ACHN (cell line): ENCODE measurements around the gene LIPI.
"Not testable (repeated sequence)": the region's sequence is repeated elsewhere in the genome, so short reads cannot be mapped to it uniquely, and the experiment has no call there.

Source experiments
- DNase-seq: peaks from one replicate; pipeline ENCODE4 v3.0.0-alpha.2; 2015
- in situ Hi-C: cut with HindIII; loops from 2 replicates; pipeline ENCODE4 v1.10.0; 2017; ENCODE audit warnings: low sequenced_read_pairs, low pct_ligation_motif_present, low pct_unique_long_range_greater_than_20kb

LIPI gene

DNA sequence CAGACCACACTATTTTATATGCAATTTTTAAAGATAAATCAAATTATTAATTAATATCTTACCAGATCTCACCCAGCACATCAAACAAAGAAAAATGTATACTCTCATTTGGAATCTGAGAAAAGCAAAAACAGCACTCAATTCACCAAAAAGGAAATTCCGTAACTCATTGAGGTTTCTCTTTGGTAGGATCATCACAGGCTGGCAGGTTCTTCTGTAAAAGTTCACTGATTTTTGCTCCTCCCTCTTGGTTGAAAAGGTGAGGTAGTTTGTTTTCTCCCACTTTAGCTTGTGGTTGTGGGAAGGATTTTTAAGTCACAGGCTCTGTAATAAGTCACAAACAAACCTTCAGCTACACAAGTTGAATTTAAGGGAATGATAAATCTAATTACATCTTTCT lies at the start of gene LIPI:
Gene LIPI (minus strand): TSS at position 218 of the 400 bp plus-strand sequence. CDS start 110 bp downstream, at position 108.
- in situ Hi-C loops: no loop called here

DNA sequence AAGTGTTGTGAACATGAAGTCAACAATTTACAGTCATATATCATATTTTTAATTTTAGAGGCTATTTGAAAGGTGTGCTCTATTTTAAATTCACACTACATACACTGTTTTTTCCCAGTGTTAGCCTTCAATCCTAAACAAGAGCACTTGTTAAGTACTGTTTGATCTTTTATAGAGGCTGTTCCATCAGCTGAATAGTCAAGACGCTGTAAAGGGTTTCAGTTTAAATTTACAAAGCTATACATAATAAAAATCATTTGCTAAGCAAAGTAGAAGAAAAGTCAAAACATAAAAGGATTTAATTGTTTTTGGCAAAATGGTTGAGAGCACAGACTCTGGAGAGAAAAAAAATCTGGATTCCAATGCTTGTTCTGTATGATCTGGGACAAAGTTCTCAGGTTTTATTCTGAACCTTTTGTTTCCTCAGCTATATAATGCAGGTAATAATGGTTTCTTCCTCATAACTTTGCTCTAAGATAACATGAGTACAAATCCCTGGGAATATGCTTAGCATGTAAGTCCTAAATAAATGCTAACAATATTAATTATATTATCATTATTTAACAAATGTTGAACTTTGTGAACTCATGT lies 49.5 kb upstream of the LIPI start:
- no peak for DNase-seq
- in situ Hi-C loops: no loop called here

More for the DNA sequence above, at the start of gene LIPI:
- no peak for DNase-seq

DNA sequence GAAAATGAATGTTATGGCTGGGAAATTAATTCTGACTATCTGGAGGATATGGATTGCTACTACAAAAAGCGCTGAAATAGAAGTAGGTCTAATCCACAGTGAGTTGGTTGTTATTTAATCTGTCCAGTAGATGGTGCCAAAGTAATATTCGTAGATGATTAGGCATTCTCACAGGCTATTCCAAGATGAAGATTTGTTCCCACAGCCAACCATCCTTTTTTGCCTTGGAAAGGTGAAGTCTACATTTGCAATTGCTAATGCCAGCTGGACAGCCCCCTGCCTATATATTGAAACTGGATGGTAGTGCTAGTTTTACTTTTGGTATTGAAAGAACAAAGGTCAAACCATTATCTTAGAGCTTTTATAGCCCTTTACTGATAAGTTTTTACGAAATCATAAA lies 49.0 kb upstream of the LIPI start:
- DNase-seq: peak; percentile 49
- in situ Hi-C loops: no loop called here

DNA sequence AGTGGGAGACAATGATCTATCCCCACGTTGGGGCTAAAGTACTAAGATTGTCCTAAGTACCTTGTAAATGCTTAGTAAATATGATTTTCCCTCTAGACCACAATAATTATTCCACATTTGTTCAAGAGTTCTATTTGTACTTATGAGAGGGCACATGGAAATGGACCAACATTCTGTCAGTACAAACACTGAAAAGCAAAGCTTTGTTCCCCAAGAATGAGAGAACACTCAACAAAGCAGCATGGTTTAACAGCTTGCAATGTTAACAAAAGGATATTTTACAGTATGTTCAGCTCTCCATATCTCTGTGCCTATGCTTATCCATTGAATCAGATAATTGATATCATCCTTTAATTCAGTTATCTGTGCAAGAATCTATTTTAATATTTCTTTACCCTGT lies 40.6 kb upstream of the LIPI start:
- DNase-seq: no peak
- in situ Hi-C loops: no loop called here

DNA sequence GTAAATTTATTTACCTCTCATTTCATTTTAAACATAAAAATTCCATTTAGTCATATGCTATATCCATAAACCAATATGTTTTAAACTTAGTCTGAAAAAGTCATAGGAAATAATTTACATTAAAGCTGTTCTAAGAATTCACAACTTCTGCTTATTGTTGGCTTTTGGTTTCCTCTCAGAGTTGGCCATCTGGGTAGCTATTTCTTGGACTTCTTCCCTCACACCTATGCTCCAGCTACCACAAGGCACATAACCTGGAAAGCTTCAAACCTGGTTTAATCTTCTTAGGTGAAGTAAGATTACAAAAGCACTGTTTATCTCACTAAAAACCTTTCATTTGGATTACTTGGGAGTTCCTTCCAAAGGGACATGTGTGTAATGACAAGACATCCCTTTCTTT lies 35.0 kb upstream of the LIPI start:
- in situ Hi-C loops: no loop called here
- DNase-seq: no peak

DNA sequence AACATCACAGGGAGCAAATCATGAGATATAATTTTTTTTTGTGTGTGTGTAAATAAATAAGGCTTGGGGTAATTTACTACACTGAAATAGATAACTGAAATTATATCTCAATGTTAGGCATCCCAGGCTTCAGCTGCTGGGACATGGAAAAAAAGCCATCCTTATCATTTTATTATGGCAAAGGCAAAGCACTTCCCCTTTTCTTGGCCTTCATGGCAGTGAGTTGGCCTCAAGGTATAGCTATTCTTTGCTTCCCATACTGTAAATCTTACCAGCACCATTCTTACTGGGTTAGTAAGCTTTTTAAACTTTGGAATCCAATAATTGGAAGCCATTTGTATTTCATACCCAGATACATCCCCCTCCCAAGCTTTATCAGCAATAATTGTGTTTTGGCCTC lies 34.2 kb upstream of the LIPI start:
- no peak for DNase-seq
- in situ Hi-C loops: no loop called here

DNA sequence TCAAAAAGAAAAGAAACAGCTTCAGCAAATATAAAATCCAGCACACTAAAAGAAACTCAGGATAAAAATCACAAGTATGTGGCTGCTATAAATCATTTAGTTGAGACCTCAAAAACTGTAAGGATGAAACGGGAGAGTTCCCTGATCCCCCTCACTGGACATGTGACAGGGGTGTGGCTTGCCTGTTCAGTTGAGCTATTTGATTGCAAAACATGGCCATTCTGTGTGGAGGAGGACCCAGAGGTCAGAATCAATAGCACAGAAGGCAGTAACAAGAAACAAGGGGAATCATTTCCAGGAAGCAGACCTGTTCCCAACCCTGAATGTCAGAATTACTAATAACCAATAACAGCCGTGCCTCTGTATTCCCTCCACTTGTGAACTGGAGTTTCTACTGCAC lies 33.1 kb upstream of the LIPI start:
- no peak for DNase-seq
- in situ Hi-C loops: no loop called here

DNA sequence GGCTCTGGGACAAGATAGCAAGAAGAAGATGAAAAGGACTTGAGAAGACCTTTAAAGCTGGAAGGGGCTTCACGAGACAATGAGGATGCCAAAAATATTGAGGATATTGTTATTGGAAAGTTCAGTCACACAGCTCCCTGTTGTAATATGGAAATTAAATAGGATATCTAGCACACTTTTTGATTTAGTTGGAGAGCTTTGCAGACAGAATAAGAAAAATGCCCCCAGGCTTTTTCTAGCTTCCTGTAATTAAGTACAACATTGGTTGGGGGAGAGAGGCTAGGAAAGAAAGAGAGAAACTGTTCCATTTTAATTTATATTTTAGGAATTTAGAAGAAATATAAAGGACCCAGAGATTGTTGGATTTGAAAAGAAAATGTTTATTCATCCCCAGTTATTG lies 32.7 kb upstream of the LIPI start:
- in situ Hi-C loops: no loop called here

DNA sequence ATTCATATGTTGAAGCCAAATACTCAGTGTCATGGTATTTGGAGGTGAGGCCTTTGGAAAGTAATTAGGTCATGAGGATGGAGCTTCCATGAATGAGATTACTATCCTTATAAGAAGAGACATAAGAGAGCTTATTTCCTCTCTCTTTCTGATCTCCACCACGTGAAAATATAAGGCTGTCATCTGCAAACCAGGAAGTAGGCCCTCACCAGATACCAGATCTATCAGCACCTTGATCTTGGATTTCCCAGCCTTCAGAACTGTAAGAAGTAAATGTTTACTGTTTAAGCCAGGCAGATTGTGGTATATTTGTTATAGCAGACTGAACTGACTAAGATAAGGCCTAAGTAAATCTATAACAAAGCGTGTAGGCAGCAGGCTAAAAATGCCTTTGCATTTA lies 30.5 kb upstream of the LIPI start:
- no peak for DNase-seq
- in situ Hi-C loops: no loop called here

More for the DNA sequence above, 32.7 kb upstream of the LIPI start:
- no peak for DNase-seq

DNA sequence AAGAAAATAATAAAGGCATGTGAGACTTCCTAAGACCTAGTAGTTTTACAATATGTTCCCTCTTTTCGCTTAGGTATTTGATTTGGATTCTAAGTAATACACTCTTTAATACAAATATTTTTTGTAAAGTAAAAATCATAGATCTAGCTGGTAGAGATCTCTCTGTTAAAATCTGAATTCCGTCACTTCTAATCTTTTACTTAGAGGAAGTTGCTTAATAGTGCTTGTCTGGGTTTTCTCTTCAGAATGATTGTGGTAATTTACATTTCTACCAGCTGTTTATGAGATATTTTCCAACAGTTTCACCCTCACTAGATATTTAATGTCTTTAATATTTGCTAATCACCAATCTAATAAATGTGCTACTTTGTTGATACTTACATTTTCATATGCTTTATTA lies 28.5 kb upstream of the LIPI start:
- no peak for DNase-seq
- in situ Hi-C loops: no loop called here

DNA sequence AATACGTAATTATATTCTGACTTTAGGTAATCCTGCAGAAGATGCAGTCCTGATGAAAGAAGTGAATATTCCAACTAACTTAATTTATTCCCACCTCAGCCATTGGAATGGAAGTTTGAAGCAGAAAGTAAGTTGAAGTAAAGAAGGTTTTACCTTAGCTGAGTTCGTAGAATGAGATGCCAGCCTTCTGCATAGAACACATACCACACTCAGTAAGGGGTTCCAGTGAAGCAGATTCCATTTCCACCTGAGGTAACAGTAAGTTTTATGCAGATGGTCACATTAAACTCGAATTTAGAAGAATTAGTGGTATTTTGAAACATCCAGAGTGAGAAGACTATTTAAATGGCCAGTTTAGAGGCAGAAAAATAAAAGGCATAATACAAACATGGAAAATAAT lies 25.4 kb upstream of the LIPI start:
- DNase-seq: no peak
- in situ Hi-C loops: no loop called here

DNA sequence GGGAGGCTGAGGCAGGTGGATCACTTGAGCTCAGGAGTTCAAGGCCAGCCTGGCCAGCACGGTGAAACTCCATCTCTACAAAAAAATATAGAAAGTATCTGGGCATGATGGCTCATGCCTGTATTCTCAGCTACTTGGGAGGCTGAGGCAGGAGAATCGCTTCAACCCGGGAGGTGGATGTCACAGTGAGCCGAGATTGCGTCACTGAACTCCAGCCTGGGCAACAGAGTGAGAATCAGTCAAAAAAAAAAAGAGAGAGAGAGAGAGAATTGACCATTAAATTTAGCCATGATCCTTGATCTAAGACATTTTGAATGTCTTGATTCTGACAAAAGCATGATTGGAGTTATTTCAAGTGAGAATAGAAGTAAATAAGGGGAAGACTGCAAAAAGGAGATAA lies 24.3 kb upstream of the LIPI start:
- DNase-seq: no peak
- in situ Hi-C loops: no loop called here

DNA sequence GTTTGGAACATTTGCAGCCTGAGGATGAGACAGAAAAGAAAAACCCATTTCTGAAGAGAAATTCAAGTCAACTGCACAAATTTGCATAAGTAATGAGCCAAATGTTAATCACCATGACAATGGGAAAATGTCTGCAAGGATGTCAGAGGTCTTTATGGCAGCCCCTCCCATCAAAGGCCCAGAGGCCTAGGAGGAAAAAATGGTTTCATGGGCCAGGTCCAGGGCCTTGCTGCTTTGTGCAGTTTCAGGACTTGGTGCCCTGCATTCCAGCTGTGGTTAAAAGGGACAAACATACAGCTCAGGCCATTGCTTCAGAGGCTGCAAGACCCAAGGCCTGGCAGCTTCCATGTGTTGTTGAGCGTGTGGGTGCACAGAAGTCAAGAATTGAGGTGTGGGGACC lies 18.6 kb upstream of the LIPI start:
- DNase-seq: no peak
- in situ Hi-C loops: no loop called here

DNA sequence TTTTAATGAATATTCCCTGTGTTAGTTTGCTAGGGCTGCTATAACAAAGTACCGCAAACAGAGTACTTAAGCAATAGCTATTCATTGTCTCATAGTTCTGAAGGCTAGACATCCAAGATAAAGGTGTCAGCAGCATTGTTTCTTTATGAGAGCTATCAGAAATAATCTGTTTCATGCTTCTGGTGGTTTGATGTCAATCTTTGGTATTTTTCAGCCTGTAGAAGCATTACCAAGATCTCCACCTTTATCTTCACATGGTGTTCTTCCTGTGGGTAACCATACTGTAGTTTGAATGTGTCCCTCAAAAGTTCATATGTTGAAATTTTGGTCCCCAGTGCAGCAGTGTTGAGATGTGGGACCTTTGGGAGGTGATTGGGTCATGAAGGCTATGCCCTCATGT lies 12.6 kb upstream of the LIPI start:
- in situ Hi-C loops: no loop called here
- no peak for DNase-seq

DNA sequence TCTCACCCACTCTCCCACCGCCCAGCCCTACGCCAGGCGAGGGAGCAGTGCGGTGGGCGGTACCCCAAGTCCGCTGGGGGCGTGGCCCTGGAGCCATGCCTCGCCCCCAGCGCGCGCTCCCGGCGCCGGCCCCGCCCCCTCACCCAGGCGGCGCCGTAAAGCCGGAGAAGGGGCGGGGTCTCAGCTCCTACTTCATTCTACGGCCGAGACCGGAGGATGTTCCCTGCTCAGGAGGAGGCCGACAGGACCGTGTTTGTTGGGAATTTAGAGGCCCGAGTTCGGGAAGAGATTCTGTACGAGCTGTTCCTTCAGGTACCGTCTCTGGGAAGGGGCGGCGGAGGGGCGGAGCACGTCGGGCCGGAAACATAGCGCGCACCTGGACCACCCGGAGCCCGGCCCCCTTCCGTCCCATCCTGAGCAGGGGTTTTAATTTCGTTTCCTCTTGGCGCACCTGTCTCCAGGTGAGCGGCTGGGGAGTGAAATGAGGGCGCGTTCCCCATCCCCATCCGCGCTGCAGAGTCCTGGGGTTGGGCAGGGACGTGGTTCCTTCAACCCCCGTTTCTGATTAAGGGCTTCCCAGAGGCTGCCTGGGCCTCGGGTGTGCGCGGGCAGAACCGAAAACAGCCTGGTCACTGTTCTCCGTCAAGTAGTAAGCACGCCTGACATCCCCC lies 5.4 kb upstream of the LIPI start, which contains the start of gene RBM11:
Gene RBM11 (plus strand): TSS at position 187 of the 671 bp plus-strand sequence. CDS start 30 bp downstream, at position 217.
- in situ Hi-C loops: no loop called here
- peak; percentile 69 for DNase-seq

DNA sequence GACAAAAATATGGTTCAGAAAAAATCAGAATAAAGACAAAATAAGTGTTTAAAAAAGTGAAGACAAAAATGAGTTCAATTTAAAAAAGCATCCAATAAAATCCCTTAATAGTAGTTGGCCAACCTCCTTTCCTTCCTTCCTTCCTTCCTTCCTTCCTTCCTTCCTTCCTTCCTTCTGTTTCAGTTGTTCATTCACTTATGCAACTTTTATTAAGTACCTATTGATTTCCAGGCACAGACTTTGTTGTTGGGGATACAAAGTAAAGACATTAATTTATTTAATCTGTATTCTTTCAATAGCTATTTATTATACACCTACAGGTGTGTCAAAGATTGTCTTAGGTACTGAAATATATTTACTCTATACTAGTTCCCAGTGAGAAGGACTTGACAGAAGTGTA lies 2.4 kb upstream of the LIPI start:
- DNase-seq: no peak
- in situ Hi-C loops: no loop called here

DNA sequence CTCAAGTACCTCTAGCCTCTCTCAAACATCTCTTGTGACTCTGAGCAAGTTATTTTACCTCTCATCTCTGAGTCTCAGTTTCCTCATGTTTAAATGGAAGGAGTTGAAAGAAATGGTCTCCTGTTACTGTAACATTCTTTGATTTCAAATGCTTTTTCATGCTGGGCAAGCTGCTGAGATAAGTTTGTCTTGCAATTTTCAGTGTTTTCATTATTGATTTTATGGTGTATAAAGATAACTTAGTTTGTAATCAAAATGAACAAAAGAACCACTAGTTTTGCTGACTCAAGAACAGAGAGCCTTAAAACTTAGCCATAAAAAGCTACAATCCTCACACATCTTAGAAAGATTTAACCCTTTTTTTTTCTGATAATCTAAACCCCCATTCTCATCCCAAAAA lies 4.5 kb downstream of the LIPI start:
- no peak for DNase-seq
- in situ Hi-C loops: no loop called here

DNA sequence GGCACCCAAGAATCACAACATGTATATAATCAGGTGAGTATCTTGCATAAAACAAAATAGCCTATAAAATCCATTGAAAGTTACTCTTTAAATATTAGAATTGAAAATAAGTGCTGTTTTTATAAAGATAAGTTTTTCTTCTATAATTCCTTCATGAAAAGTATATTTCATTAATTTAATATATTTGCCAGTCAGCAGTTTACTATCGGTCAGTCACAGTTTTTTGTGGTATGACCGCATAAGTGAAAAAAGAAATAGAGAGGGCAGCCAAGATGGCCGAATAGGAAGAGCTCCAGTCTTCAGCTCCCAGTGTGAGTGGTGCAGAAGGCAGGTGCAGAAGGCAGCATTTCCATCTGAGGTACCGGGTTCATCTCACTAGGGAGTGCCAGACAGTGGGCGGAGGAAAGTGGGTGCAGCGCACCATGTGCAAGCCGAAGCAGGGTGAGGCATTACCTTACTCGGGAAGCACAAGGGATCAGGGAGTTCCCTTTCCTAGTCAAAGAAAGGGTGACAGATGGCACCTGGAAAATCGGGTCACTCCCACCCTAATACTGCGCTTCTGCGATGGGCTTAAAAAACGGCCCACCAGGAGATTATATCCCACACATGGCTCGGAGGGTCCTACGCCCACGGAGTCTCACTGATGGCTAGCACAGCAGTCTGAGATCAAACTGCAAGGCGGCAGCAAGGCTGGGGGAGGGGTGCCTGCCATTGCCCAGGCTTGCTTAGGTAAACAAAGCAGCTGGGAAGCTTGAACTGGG lies 44.1 kb downstream of the LIPI start:
- in situ Hi-C loops, DNase-seq: not testable (repeated sequence)

DNA sequence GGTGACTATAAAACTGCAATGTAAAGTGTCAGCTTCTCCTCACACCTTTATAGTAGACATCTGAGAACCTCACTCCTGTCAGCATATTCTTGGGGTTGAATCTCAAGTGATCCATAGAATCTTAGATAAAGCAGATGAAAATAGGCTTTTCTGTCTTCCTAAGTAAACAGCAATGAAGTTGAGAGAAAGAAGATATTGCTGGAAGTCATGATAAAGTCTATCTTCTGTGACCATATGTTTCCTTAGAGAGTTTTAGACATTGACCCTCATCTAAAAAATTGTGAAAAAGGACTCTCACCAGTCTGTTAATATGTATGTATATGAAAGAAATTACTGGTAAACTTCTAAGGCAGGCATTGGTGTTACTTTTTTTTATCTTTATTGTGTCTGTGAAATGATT lies 66.8 kb downstream of the LIPI start:
- no peak for DNase-seq
- in situ Hi-C loops: no loop called here

DNA sequence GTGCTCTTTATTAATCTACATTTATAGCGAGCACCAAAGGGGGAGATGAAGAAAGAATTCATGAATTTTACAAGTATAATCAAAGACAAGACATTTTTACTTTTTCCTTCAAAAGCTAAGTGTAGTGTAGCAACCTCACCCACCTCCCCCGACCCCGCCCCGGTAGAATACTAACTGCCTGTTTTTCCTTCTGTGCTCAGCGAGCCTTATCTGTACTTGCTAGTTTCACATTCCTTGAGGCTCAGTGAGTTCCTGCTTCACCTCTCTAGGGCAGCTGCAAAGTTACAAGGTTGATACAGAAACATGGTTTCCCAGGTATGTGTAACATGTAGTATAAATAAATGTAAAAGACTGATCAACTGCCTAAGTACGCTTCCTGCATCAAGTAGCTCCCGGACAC lies 86.5 kb downstream of the LIPI start:
- in situ Hi-C loops: no loop called here
- no peak for DNase-seq
